Ectodermal cell (in vitro differentiated cells): ENCODE measurements around the gene DPP10.
"Not testable (repeated sequence)": the region's sequence is repeated elsewhere in the genome, so short reads cannot be mapped to it uniquely, and the experiment has no call there.

ENCODE experiments used
- H3K27ac ChIP-seq: 2 replicates; pipeline ENCODE4 v1.7.0; 2013; ENCODE audit warnings: mild to moderate bottlenecking, low read depth, low read length; ENCODE audit not compliant: insufficient read depth, poor library complexity, severe bottlenecking
- H3K27me3 ChIP-seq: 2 replicates; pipeline ENCODE4 v1.7.0; 2013; ENCODE audit warnings: mild to moderate bottlenecking, low read length; ENCODE audit not compliant: insufficient read depth, control insufficient read depth, poor library complexity, severe bottlenecking
- H3K36me3 ChIP-seq: one replicate; pipeline ENCODE4 v1.7.0; 2013; ENCODE audit warnings: low read length; ENCODE audit not compliant: control insufficient read depth, insufficient read depth
- H3K4me1 ChIP-seq: one replicate; pipeline ENCODE4 v1.7.0; 2013; ENCODE audit warnings: low read length; ENCODE audit not compliant: control insufficient read depth, insufficient read depth
- H3K4me3 ChIP-seq: 2 replicates; pipeline ENCODE4 v1.7.0; 2013; ENCODE audit warnings: low read depth, low read length, control low read depth; ENCODE audit not compliant: insufficient read depth
- H3K9me3 ChIP-seq: 2 replicates; pipeline ENCODE4 v1.7.0; 2013; ENCODE audit warnings: mild to moderate bottlenecking, low read length, moderate library complexity; ENCODE audit not compliant: control insufficient read depth
- WGBS, 2 experiments: methylation state at CpG; one replicate each; pipeline ENCODE4 v1.1.7; 2013; ENCODE audit warnings: missing lambda C conversion rate in 2 of 2; 5-methylcytosine and 5-hydroxymethylcytosine counted together

Gene DPP10

DNA sequence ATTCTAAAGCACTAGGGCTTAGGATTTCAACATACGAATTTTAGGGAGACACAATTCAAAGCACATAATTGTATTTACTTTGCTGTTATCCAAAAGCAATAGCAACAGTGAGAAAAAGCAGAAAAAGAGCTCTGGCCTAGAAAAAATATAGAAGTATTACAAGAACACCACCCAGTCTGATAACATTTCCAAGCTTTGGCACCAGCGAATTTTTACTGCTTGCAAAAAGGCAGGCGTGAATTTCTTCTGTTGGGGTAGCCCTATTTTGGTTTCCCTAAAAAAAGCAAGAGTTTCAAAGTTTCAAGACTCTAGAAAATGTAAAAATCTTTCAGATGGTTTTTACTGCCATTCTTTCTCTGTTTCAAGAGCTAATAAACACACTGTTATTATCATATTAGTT lies 292.7 kb downstream of the DPP10 start:
- Histone ChIP-seq H3K4me1 (no peaks in the 10 kb centered on the region), H3K27me3 (no peaks in the 10 kb centered on the region), H3K36me3 (no peaks in the 10 kb centered on the region), H3K9me3 (no peaks in the 10 kb centered on the region), H3K4me3 (no peak overlapping the region), H3K27ac (no peak overlapping the region)
- 91 to 95% methylated on average over 3 of the region's 3 CpGs for WGBS, 2 experiments

DNA sequence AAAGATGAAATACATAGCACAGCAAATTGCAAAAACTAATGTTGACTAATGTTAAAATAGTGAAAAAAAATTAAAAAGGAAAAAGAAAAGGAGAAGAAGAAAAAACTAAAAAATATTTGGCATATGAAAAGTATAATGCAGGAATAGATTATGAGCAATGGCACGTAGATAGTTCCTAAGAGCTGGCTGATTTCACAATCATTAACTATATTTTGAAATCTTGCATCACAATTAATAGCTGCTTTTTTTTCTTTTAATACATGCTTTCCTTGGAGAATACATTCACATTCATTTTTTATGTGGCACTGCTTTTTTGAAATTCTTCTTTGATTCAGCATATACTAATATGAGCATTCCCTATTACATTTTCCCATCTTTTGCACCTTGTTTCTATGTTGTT lies 299.8 kb downstream of the DPP10 start:
- 100% methylated on average over 1 of the region's 1 CpG; no CpG with 5 or more reads in 1 of the 2 experiments for WGBS, 2 experiments
- H3K27ac ChIP-seq, result no peak overlapping the region

DNA sequence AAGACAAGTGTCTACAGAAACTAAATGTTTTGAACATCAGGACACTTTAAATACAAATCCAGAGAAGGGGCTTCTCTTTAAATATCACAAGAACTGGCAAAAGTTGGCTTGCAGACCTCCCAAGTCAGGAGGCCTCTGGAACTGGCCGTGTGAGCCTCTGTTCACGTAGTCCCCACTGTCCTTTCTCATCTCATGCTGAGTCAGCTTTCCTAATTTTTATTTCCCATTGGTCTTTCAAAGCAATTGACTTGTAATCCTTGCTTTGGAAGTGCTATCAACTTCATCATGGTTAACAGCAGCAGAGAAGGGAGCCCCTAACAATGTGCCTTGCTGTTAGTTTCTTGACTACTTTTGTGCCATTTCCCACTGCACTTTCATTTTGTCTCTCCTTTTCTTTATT lies 303.3 kb downstream of the DPP10 start:
- 19 to 20% methylated on average over 2 of the region's 2 CpGs for WGBS, 2 experiments
- no peak overlapping the region for H3K4me3 ChIP-seq
- no peaks in the 10 kb centered on the region for H3K36me3 ChIP-seq
- no peaks in the 10 kb centered on the region for H3K27me3 ChIP-seq
- no peaks in the 10 kb centered on the region for H3K9me3 ChIP-seq
- H3K4me1 ChIP-seq, result peaks cover 9% of the 10 kb centered on the region
- no peak overlapping the region for H3K27ac ChIP-seq

More for the DNA sequence above, 299.8 kb downstream of the DPP10 start:
- Histone ChIP-seq H3K9me3 (no peaks in the 10 kb centered on the region), H3K36me3 (no peaks in the 10 kb centered on the region), H3K27me3 (no peaks in the 10 kb centered on the region), H3K4me1 (peaks cover 9% of the 10 kb centered on the region), H3K4me3 (no peak overlapping the region)

DNA sequence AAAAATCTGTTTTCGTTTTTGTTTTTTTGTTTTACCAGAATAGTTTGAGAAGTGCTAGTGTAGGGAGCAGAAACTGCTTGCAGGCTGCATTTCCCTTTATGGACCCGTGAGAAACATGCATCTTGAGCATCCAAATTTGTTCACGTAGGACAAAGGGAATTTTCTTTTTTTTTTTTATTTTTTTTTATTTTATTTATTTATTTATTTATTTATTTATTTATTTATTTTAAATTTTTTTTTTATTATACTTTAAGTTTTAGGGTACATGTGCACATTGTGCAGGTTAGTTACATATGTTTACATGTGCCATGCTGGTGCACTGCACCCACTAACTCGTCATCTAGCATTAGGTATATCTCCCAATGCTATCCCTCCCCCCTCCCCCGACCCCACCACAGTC lies 305.7 kb downstream of the DPP10 start:
- whole genome bisulfite sequencing, 2 experiments, result 99 to 100% methylated on average over 2 to 3 of the region's 5 CpGs
- H3K9me3 ChIP-seq, H3K4me1 ChIP-seq, H3K4me3 ChIP-seq, H3K27ac ChIP-seq, H3K27me3 ChIP-seq, H3K36me3 ChIP-seq: not testable (repeated sequence)

GRCh38 chr2:114752425-114752824 lies 310.0 kb downstream of the DPP10 start:
- Histone ChIP-seq H3K27ac (no peak overlapping the region), H3K27me3 (no peaks in the 10 kb centered on the region), H3K36me3 (no peaks in the 10 kb centered on the region), H3K4me3 (no peak overlapping the region), H3K9me3 (no peaks in the 10 kb centered on the region), H3K4me1 (no peaks in the 10 kb centered on the region)
- 89 to 93% methylated on average over 4 of the region's 4 CpGs for WGBS, 2 experiments

DNA sequence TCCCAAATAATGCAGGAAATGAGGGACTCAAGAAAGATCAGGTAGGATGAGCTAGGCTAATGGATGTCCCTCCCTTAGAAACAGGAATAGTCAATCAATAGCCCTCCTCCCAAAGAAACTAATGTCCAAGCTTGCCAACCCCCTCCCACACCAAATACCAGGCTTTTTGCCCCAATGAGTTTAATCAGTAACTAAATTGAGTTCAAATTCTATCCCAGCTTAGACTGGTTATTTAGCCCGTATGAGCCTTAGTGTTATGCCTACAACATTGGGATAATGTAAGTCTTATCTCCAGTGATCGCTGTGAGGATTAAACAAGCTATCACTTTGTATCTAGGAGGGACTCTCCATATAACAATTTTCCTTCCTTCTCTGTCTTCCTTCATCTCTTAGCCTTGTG lies 310.7 kb downstream of the DPP10 start:
- H3K4me1 ChIP-seq, result no peaks in the 10 kb centered on the region
- WGBS, 2 experiments, result 98 to 100% methylated on average over 2 of the region's 2 CpGs
- no peak overlapping the region for H3K4me3 ChIP-seq
- H3K9me3 ChIP-seq, result no peaks in the 10 kb centered on the region
- H3K27ac ChIP-seq, result no peak overlapping the region
- no peaks in the 10 kb centered on the region for H3K27me3 ChIP-seq
- no peaks in the 10 kb centered on the region for H3K36me3 ChIP-seq

- Histone ChIP-seq H3K4me1 (no peaks in the 10 kb centered on the region), H3K9me3 (no peaks in the 10 kb centered on the region), H3K27me3 (no peaks in the 10 kb centered on the region), H3K4me3 (no peak overlapping the region), H3K36me3 (no peaks in the 10 kb centered on the region), H3K27ac (no peak overlapping the region)
- WGBS, 2 experiments, result 96 to 97% methylated on average over 2 of the region's 3 CpGs
Measured at GRCh38 chr2:114754907-114755563, 312.6 kb downstream of the DPP10 start.

- H3K36me3 ChIP-seq, result no peaks in the 10 kb centered on the region
- H3K27ac ChIP-seq, result no peak overlapping the region
- no peaks in the 10 kb centered on the region for H3K4me1 ChIP-seq
- no peak overlapping the region for H3K4me3 ChIP-seq
- no peaks in the 10 kb centered on the region for H3K9me3 ChIP-seq
- H3K27me3 ChIP-seq, result no peaks in the 10 kb centered on the region
- 87 to 95% methylated on average over 1 of the region's 1 CpG for WGBS, 2 experiments
Measured at GRCh38 chr2:114762376-114762775, 319.9 kb downstream of the DPP10 start.

- WGBS, 2 experiments, result 92 to 95% methylated on average over 4 to 6 of the region's 6 CpGs
- Histone ChIP-seq H3K4me1 (no peaks in the 10 kb centered on the region), H3K27ac (no peak overlapping the region), H3K9me3 (no peaks in the 10 kb centered on the region), H3K36me3 (no peaks in the 10 kb centered on the region), H3K27me3 (no peaks in the 10 kb centered on the region), H3K4me3 (no peak overlapping the region)
Measured at GRCh38 chr2:114762986-114763385, 320.5 kb downstream of the DPP10 start.

- H3K36me3 ChIP-seq, result no peaks in the 10 kb centered on the region
Measured at GRCh38 chr2:114769110-114769509, 326.7 kb downstream of the DPP10 start.

DNA sequence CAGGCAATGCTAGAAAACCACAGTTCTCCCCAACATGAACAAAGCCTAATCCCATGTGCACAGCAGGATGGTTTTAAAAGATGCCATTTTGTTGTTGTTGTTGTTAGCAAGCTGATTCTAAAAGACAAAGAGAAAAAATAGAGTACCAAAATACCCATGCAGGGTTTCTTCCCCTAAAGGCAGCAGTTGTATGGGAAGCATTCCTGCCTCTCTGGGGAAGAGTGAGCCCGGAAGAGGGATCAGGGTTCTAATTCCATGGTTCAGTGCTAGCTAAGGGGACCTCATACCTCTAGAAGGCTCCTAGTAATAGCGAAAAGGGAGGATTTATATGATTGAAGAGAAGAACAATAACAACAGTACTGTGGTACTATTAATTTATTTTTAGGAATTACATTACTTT lies 327.6 kb downstream of the DPP10 start:
- Histone ChIP-seq H3K4me3 (no peak overlapping the region), H3K9me3 (no peaks in the 10 kb centered on the region), H3K4me1 (no peaks in the 10 kb centered on the region), H3K36me3 (no peaks in the 10 kb centered on the region), H3K27ac (no peak overlapping the region), H3K27me3 (no peaks in the 10 kb centered on the region)
- 40 to 71% methylated on average over 1 to 2 of the region's 2 CpGs for WGBS, 2 experiments

More at GRCh38 chr2:114769110-114769509, 326.7 kb downstream of the DPP10 start:
- no peaks in the 10 kb centered on the region for H3K9me3 ChIP-seq
- no peaks in the 10 kb centered on the region for H3K27me3 ChIP-seq
- H3K4me1 ChIP-seq, result no peaks in the 10 kb centered on the region
- 80 to 97% methylated on average over 2 to 4 of the region's 4 CpGs for WGBS, 2 experiments
- no peak overlapping the region for H3K4me3 ChIP-seq
- H3K27ac ChIP-seq, result no peak overlapping the region
